HFFc6 (cell line): ENCODE data around the gene OR11L1. TPM values are rescaled to one million over a fixed set of nuclear protein-coding genes. Genes with fewer than 3 reads are reported as not detected.

ENCODE experiments used
- DNase-seq: peaks from one replicate; pipeline ENCODE4 v3.0.0-alpha.2; 2018
- H3K27ac Mint-ChIP-seq: 2 replicates; pipeline ENCODE4 v1.8.0; 2020; ENCODE audit warnings: mild to moderate bottlenecking, mixed read lengths
- H3K27me3 Mint-ChIP-seq: 2 replicates; pipeline ENCODE4 v1.8.0; 2021; ENCODE audit warnings: mild to moderate bottlenecking, moderate library complexity, mixed read lengths; ENCODE audit not compliant: insufficient read depth
- H3K36me3 Mint-ChIP-seq: 2 replicates; pipeline ENCODE4 v1.8.0; 2021; ENCODE audit warnings: low read depth, mixed read lengths
- H3K4me1 Mint-ChIP-seq: 2 replicates; pipeline ENCODE4 v1.8.0; 2020; ENCODE audit warnings: low read depth, mixed read lengths
- H3K4me3 Mint-ChIP-seq: 2 replicates; pipeline ENCODE4 v1.8.0; 2020; ENCODE audit warnings: mild to moderate bottlenecking, moderate library complexity, mixed read lengths
- H3K9me3 Mint-ChIP-seq: 2 replicates; pipeline ENCODE4 v1.8.0; 2020; ENCODE audit warnings: mild to moderate bottlenecking, mixed read lengths
- total RNA-seq, 6 experiments: library from RNA; stranded (reverse); fragmentation: NEBNext Ultra II Directional; extraction: Animal tissue kit (Norgen Biotek cat#: 25700); gene quantifications; 2 replicates in 1 of 6; 3 replicates in 5 of 6; pipeline ENCODE4 v1.2.3, GENCODE V29; 2021
- TF ChIP-seq, protein P1 (sequence below): fragments of 200-600 bp; sonication (generic); IDR thresholded peaks from 2 replicates; pipeline ENCODE4 v1.5.0; 2021; ENCODE audit warnings: antibody characterized with exemption, mild to moderate bottlenecking

OR11L1 gene
- total RNA-seq, 6 experiments from 2014 or later: not detected

DNA sequence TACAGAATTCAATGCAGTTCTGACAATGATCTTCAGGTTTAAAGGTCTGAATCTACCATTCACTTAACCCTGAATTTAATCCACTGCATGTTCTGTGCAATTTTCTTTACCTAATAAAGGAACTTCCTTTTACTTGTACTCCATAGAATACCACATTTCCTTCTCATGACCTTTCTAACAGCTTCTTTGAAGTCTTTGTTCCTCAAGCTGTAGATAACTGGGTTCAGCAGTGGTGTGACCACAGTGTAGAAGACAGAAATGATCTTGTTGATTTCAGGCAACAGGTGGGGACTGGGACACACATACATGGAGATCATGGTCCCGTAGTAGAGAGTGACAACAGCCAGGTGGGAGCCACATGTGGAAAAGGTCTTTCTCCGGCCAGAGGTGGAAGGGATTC lies 878 bp downstream of the OR11L1 start:
- no peaks in the 10 kb centered on the region for H3K27me3 Mint-ChIP-seq
- H3K27ac Mint-ChIP-seq: no peak overlapping the region
- TF ChIP-seq, protein P1, sequence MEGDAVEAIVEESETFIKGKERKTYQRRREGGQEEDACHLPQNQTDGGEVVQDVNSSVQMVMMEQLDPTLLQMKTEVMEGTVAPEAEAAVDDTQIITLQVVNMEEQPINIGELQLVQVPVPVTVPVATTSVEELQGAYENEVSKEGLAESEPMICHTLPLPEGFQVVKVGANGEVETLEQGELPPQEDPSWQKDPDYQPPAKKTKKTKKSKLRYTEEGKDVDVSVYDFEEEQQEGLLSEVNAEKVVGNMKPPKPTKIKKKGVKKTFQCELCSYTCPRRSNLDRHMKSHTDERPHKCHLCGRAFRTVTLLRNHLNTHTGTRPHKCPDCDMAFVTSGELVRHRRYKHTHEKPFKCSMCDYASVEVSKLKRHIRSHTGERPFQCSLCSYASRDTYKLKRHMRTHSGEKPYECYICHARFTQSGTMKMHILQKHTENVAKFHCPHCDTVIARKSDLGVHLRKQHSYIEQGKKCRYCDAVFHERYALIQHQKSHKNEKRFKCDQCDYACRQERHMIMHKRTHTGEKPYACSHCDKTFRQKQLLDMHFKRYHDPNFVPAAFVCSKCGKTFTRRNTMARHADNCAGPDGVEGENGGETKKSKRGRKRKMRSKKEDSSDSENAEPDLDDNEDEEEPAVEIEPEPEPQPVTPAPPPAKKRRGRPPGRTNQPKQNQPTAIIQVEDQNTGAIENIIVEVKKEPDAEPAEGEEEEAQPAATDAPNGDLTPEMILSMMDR: no peak
- no peak overlapping the region for H3K4me3 Mint-ChIP-seq
- no peaks in the 10 kb centered on the region; the same call in 1 of the 2 replicates for H3K36me3 Mint-ChIP-seq
- DNase-seq: no peak
- H3K4me1 Mint-ChIP-seq: no peaks in the 10 kb centered on the region; the same call in 1 of the 2 replicates
- H3K9me3 Mint-ChIP-seq: peaks cover 38% of the 10 kb centered on the region; the same call in 1 of the 2 replicates

DNA sequence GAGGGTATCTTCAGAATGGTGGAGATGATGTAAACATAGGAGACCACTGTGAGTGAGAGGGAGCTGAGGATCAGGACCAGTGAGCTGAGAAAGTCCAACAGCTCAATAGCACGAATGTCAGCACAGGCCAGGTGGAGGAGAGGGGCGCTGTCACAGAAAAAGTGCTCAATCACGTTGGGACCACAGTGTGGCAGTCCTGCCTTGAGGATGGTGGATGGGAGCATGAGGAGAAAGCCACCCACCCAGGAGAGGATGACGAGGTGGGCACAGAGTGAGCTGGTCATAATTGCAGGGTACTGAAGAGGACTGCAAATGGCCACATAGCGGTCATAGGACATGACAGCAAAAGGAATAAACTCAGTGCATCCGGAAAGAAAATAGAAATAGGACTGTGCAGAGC lies 8.1 kb downstream of the OR11L1 start:
- peaks cover 14% of the 10 kb centered on the region; the same call in 1 of the 2 replicates for H3K4me1 Mint-ChIP-seq
- H3K9me3 Mint-ChIP-seq: peaks cover 34% of the 10 kb centered on the region; the same call in 1 of the 2 replicates
- no peaks in the 10 kb centered on the region for H3K36me3 Mint-ChIP-seq
- no peak overlapping the region for H3K27ac Mint-ChIP-seq
- DNase-seq: no peak
- TF ChIP-seq, protein P1: no peak
- no peak overlapping the region; the same call in 1 of the 2 replicates for H3K4me3 Mint-ChIP-seq
- H3K27me3 Mint-ChIP-seq: no peaks in the 10 kb centered on the region

DNA sequence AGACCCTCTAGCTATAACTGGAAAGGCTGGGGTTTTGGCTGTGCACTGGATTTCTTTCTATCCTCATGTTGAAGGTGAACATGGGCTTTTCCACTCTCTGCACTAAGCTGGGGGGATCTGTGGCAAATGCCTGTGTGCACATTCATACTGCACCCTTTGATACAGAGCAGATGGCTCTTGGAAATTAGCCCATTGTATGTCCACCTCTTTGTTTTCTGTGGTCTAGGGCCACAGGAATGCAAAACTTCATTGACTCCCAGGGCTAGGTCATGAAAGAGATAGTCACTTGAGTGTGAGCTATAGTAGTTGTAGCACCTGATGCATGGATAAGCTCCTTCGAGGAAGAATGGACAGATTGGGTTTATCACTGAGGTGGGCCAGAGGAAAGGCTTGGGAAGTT lies 12.0 kb downstream of the OR11L1 start:
- H3K36me3 Mint-ChIP-seq: no peaks in the 10 kb centered on the region
- H3K4me3 Mint-ChIP-seq: no peak overlapping the region
- peaks cover 23% of the 10 kb centered on the region; the same call in 1 of the 2 replicates for H3K9me3 Mint-ChIP-seq
- no peak overlapping the region for H3K27ac Mint-ChIP-seq
- H3K4me1 Mint-ChIP-seq: peaks cover 14% of the 10 kb centered on the region; the same call in 1 of the 2 replicates
- H3K27me3 Mint-ChIP-seq: no peaks in the 10 kb centered on the region
- TF ChIP-seq, protein P1: no peak
- DNase-seq: no peak

DNA sequence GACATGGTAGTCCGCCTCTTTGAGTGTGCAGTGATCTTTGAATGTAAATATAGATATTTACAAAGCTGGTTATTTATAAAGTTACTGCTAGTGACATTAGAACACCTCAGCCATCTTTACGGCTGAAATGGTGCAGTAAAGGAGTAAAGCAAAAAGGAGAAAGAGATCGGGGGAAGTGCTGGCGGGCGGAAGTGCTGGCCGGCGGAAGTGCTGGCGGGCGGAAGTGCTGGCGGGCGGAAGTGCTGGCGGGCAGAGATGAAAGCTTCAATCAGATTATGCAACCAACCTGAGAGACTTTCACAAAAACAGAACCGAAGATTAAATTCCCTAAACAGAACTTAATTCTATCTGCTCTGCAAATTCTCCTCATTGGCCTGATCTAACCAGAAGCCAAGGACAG lies 16.3 kb downstream of the OR11L1 start:
- Mint-ChIP-seq H3K27ac (no peak overlapping the region), H3K36me3 (no peaks in the 10 kb centered on the region), H3K4me3 (no peak overlapping the region), H3K27me3 (no peaks in the 10 kb centered on the region), H3K4me1 (peaks cover 6% of the 10 kb centered on the region; the same call in 1 of the 2 replicates), H3K9me3 (peaks cover 22% of the 10 kb centered on the region)
- DNase-seq: no peak
- TF ChIP-seq, protein P1: no peak

DNA sequence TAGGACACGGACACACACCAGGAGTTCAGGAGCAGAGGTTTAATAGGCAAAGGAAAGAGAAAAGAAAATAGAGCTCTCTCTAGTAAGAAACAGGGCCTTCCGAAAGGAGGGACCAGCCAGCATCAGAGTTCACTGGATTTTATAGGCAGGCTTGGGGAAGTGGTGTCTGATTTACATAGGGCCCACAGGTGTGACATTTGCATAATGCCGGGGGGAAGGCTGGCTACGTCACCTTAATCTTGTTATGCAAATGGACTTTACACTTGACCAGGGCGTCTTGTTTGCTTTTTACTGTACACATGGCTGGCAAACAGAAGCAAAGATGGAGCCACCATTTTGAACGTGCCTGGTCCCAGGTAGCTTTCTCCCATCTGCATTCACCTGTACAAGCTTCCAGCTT lies 17.7 kb downstream of the OR11L1 start, which contains the start of gene OR14A16:
TSS of gene OR14A16 (minus strand) at position 97 of the 400 bp plus-strand sequence. CDS start 8,390 bp downstream, outside the sequence.
- Mint-ChIP-seq H3K4me1 (peaks cover 3% of the 10 kb centered on the region; the same call in 1 of the 2 replicates), H3K4me3 (no peak within 1 kb of the TSS), H3K27me3 (no peaks in the 10 kb centered on the region; the same call in 1 of the 2 replicates), H3K9me3 (peaks cover 22% of the 10 kb centered on the region), H3K36me3 (no peaks in the 10 kb centered on the region), H3K27ac (no peak within 1 kb of the TSS)
- DNase-seq: no peak
- TF ChIP-seq, protein P1: no peak
